ENCODE data around the gene PDE11A.

DNA sequence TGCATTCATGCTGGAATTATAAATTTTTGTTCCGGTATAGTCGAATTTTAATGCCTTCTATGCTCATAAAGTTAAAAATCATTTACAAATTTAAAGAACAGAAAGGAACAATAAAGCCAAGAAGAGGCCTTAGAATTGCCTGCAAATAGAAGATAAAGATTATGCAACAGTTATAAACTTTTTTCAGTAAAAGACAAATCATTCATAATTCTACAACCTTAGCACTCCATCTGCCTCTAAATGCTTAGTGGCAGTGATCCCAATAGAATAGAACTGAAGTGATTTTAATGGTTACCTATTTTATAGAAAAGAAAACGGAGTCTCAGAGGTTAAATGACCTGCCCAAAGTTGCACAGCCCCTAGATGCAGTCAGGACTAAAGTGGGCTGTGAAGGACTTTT, 468.8 kb downstream of the PDE11A start:
- TF ChIP-seq POLR2A (IDR thresholded peaks at IDR 0.05; ENCODE audit: low read length), result no peak
- TF ChIP-seq GATA1 (IDR thresholded peaks at IDR 0.05; ENCODE audit: low read depth, low read length), result no peak
